ENCODE data around the gene DHRSX. TPM values are rescaled to one million over a fixed set of nuclear protein-coding genes. Genes with fewer than 3 reads are reported as not detected.
"Not testable (repeated sequence)": the region's sequence is repeated elsewhere in the genome, so short reads cannot be mapped to it uniquely, and the experiment has no call there.

Gene DHRSX
- polyA plus RNA-seq, 4 donors, result 28.0 to 35.1 (median 28.7) TPM

- DNase-seq (ENCODE audit: low read depth in 4 of 4, low spot score in 2 of 4), result no peak
Measured at GRCh38 chrX:2434270-2435163, 66.3 kb downstream of the DHRSX start.

GRCh38 chrX:2432298-2432863 lies 68.4 kb downstream of the DHRSX start:
- DNase-seq (ENCODE audit: low read depth in 4 of 4, low spot score in 2 of 4), result no peak

- no peak for DNase-seq (ENCODE audit: low read depth in 4 of 4, low spot score in 2 of 4)
Measured at GRCh38 chrX:2430265-2430825, 70.4 kb downstream of the DHRSX start.

- no peak for DNase-seq (ENCODE audit: low read depth in 4 of 4, low spot score in 2 of 4)
Measured at GRCh38 chrX:2427737-2428136, 73.0 kb downstream of the DHRSX start.

GRCh38 chrX:2427147-2427546 lies 73.6 kb downstream of the DHRSX start:
- DNase-seq (ENCODE audit: low read depth in 4 of 4, low spot score in 2 of 4), result no peak

GRCh38 chrX:2426289-2426882 lies 74.4 kb downstream of the DHRSX start:
- no peak for DNase-seq (ENCODE audit: low read depth in 4 of 4, low spot score in 2 of 4)

- no peak for DNase-seq (ENCODE audit: low read depth in 4 of 4, low spot score in 2 of 4)
Measured at GRCh38 chrX:2425286-2426071, 75.3 kb downstream of the DHRSX start.

GRCh38 chrX:2424317-2424716 lies 76.5 kb downstream of the DHRSX start:
- no peak for DNase-seq (ENCODE audit: low read depth in 4 of 4, low spot score in 2 of 4)

GRCh38 chrX:2423899-2424298 lies 76.9 kb downstream of the DHRSX start:
- no peak for DNase-seq (ENCODE audit: low read depth in 4 of 4, low spot score in 2 of 4)

- DNase-seq (ENCODE audit: low read depth in 4 of 4, low spot score in 2 of 4), result no peak
Measured at GRCh38 chrX:2423282-2423681, 77.5 kb downstream of the DHRSX start.

GRCh38 chrX:2419418-2419817 lies 81.4 kb downstream of the DHRSX start:
- DNase-seq (ENCODE audit: low read depth in 4 of 4, low spot score in 2 of 4), result not testable (repeated sequence)

- DNase-seq (ENCODE audit: low read depth in 4 of 4, low spot score in 2 of 4), result no peak
Measured at GRCh38 chrX:2418000-2418399, 82.8 kb downstream of the DHRSX start.

GRCh38 chrX:2416851-2417604 lies 83.7 kb downstream of the DHRSX start:
- no peak for DNase-seq (ENCODE audit: low read depth in 4 of 4, low spot score in 2 of 4)

- DNase-seq (ENCODE audit: low read depth in 4 of 4, low spot score in 2 of 4), result no peak
Measured at GRCh38 chrX:2414384-2414783, 86.4 kb downstream of the DHRSX start.

GRCh38 chrX:2413969-2414368 lies 86.8 kb downstream of the DHRSX start:
- DNase-seq (ENCODE audit: low read depth in 4 of 4, low spot score in 2 of 4), result no peak

GRCh38 chrX:2412131-2412530 lies 88.6 kb downstream of the DHRSX start:
- no peak for DNase-seq (ENCODE audit: low read depth in 4 of 4, low spot score in 2 of 4)

GRCh38 chrX:2410279-2411020 lies 90.3 kb downstream of the DHRSX start:
- DNase-seq (ENCODE audit: low read depth in 4 of 4, low spot score in 2 of 4), result no peak

GRCh38 chrX:2409796-2410195 lies 91.0 kb downstream of the DHRSX start:
- no peak for DNase-seq (ENCODE audit: low read depth in 4 of 4, low spot score in 2 of 4)

GRCh38 chrX:2408856-2409255 lies 91.9 kb downstream of the DHRSX start:
- no peak for DNase-seq (ENCODE audit: low read depth in 4 of 4, low spot score in 2 of 4)

Measured in left renal cortex interstitium (tissue), 4 donors.